NCI-H82 (cell line): ENCODE results near the gene TMTC1.
"Not testable (repeated sequence)": the region's sequence is repeated elsewhere in the genome, so short reads cannot be mapped to it uniquely, and the experiment has no call there.

ENCODE experiments used
- DNase-seq: peaks from one replicate; lab custom pipeline; 2025; lab: John Stamatoyannopoulos, UW

TMTC1 gene

GRCh38 chr12:29665107-29665506 lies 118.6 kb downstream of the TMTC1 start:
- DNase-seq: no peak

GRCh38 chr12:29662734-29663323 lies 120.9 kb downstream of the TMTC1 start:
- no peak for DNase-seq

- DNase-seq: no peak
These were observed 122.9 kb downstream of the TMTC1 start for GRCh38 chr12:29660847-29661246.

GRCh38 chr12:29656762-29657538 lies 126.8 kb downstream of the TMTC1 start:
- DNase-seq: no peak

- no peak for DNase-seq
These were observed 127.9 kb downstream of the TMTC1 start for GRCh38 chr12:29655861-29656260.

GRCh38 chr12:29653286-29653685 lies 130.5 kb downstream of the TMTC1 start:
- DNase-seq: no peak

- DNase-seq: no peak
These were observed 133.4 kb downstream of the TMTC1 start for GRCh38 chr12:29650371-29650770.

- no peak for DNase-seq
These were observed 134.0 kb downstream of the TMTC1 start for GRCh38 chr12:29649722-29650121.

- no peak for DNase-seq
These were observed 139.1 kb downstream of the TMTC1 start for GRCh38 chr12:29644536-29645162.

GRCh38 chr12:29640589-29641345 lies 143.0 kb downstream of the TMTC1 start:
- DNase-seq: peak; percentile 20

GRCh38 chr12:29639893-29640495 lies 143.7 kb downstream of the TMTC1 start:
- no peak for DNase-seq

- no peak for DNase-seq
These were observed 145.2 kb downstream of the TMTC1 start for GRCh38 chr12:29638528-29638927.

- DNase-seq: no peak
These were observed 149.7 kb downstream of the TMTC1 start for GRCh38 chr12:29634057-29634456.

GRCh38 chr12:29630164-29630563 lies 153.6 kb downstream of the TMTC1 start:
- DNase-seq: not testable (repeated sequence)

GRCh38 chr12:29627221-29627620 lies 156.5 kb downstream of the TMTC1 start:
- DNase-seq: no peak

GRCh38 chr12:29625359-29625953 lies 158.3 kb downstream of the TMTC1 start:
- DNase-seq: no peak

- no peak for DNase-seq
These were observed 161.5 kb downstream of the TMTC1 start for GRCh38 chr12:29622251-29622650.

GRCh38 chr12:29620030-29620429 lies 163.7 kb downstream of the TMTC1 start:
- no peak for DNase-seq

GRCh38 chr12:29617407-29617803 lies 166.3 kb downstream of the TMTC1 start:
- no peak for DNase-seq

GRCh38 chr12:29616664-29617406 lies 166.9 kb downstream of the TMTC1 start:
- DNase-seq: no peak
